Left lung (tissue), 10 donors: ENCODE results near the gene TMEM38A. TPM values are rescaled to one million over a fixed set of nuclear protein-coding genes. Genes with fewer than 3 reads are reported as not detected.

Experiments used
- ATAC-seq: fragments of 200-7000 bp; cut with Tn5 transposase; one replicate; pipeline ENCODE4 v1.9.1; 2020; ENCODE audit warnings: moderate library complexity
- DNase-seq, 4 donors: peaks; one replicate each; pipeline ENCODE4 v3.0.0-alpha.2; 2013 to 2020
- H3K27ac ChIP-seq, 2 donors: fragments of 200-600 bp; sonication (generic) in 1 of 2; one replicate each; pipeline versions ENCODE4 v1.5.0 to v1.8.0; 2020 to 2021
- H3K27me3 ChIP-seq, 2 donors: fragments of 200-600 bp; sonication (generic) in 1 of 2; one replicate each; pipeline versions ENCODE4 v1.5.0 to v1.8.0; 2020 to 2021
- H3K36me3 ChIP-seq, 2 donors: fragments of 200-600 bp; sonication (generic) in 1 of 2; one replicate each; pipeline versions ENCODE4 v1.5.0 to v1.8.0; 2020 to 2021
- H3K4me1 ChIP-seq, 2 donors: fragments of 200-600 bp; one replicate each; pipeline ENCODE4 v1.8.0; 2021
- H3K4me3 ChIP-seq, 2 donors: fragments of 200-600 bp; sonication (generic) in 1 of 2; one replicate each; pipeline versions ENCODE4 v1.5.0 to v1.8.0; 2020 to 2021; ENCODE audit warnings: mild to moderate bottlenecking in 1 of 2
- H3K9me3 ChIP-seq, 2 donors: fragments of 200-600 bp; sonication (generic) in 1 of 2; one replicate each; pipeline versions ENCODE4 v1.5.0 to v1.8.0; 2020 to 2021
- CTCF ChIP-seq, 2 donors: fragments of 200-600 bp; sonication (generic) in 1 of 2; IDR thresholded peaks; one replicate each; pipeline versions ENCODE4 v1.5.0 to v1.8.0; 2021; ENCODE audit warnings: antibody characterized with exemption in 2 of 2
- intact Hi-C, 2 donors: fragments of 100-400 bp; cut with DNase I; formaldehyde crosslinking; loops; one replicate each; pipeline versions ENCODE4 v1.11.2 to v1.14.2; 2022
- polyA plus RNA-seq, 6 donors: library from polyadenylated mRNA; unstranded; fragments of 120-200 nt; gene quantifications; one replicate each; pipeline ENCODE4 v1.2.1, GENCODE V29; 2013; ENCODE audit not compliant: insufficient read length in 6 of 6
- total RNA-seq, 2 donors: library from RNA; stranded (reverse); fragmentation: NEBNext Ultra II Directional; extraction: Animal tissue kit (Norgen Biotek cat#: 25700); gene quantifications; one replicate each; pipeline ENCODE4 v1.2.1, GENCODE V29; 2021
- donor health status: DM: no; HTN: yes; CAD: no.
- donor health status: DM: no; HTN: no; CAD: no.

Gene TMEM38A
- total and polyA plus RNA-seq, 8 donors, result 3.4 to 5.9 (median 4.4) TPM

DNA sequence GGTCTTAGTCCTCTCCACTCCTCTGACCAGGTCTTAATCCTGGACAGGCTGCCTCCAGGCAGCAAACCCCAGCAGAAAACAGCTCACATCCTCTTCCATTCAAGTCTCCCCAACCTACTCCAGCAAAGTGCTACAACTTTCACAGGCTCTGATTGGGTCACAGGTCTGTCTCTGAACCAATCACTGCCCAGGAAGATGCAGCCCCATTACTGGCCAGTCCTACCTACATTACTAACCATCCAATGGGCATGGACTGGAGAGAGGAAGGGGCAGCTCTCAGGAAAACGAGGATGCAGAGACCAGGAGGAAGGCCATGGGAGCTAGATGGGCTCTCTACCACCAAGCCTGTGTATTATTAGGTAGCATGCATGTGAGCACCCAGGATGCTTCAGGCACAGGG lies 45.1 kb upstream of the TMEM38A start:
- intact Hi-C loops, result no loop called here
- ATAC-seq (no peak), DNase-seq (no peak)
- Histone ChIP-seq H3K9me3 (no peaks in the 10 kb centered on the region), H3K27me3 (no peaks in the 10 kb centered on the region), H3K4me1 (peaks cover 13 to 79% of the 10 kb centered on the region in 2 donors), H3K27ac (no peak overlapping the region), H3K36me3 (no peaks in the 10 kb centered on the region), H3K4me3 (no peak overlapping the region)
- TF ChIP-seq CTCF (IDR thresholded peaks at IDR 0.05), result no peak

GRCh38 chr19:16618248-16618647 lies 42.7 kb upstream of the TMEM38A start:
- ATAC-seq (no peak), DNase-seq (no peak)
- no peak overlapping the region for H3K27ac ChIP-seq
- no peak overlapping the region for H3K4me3 ChIP-seq
- no peak for TF ChIP-seq CTCF (IDR thresholded peaks at IDR 0.05)
- H3K4me1 ChIP-seq, result peaks cover 8 to 74% of the 10 kb centered on the region in 2 donors
- intact Hi-C loops, result no loop called here
- peaks cover 0 to 7% of the 10 kb centered on the region in 2 donors for H3K36me3 ChIP-seq
- H3K27me3 ChIP-seq, result no peaks in the 10 kb centered on the region
- H3K9me3 ChIP-seq, result no peaks in the 10 kb centered on the region

GRCh38 chr19:16619457-16619856 lies 41.5 kb upstream of the TMEM38A start:
- TF ChIP-seq CTCF (IDR thresholded peaks at IDR 0.05), result no peak
- Histone ChIP-seq H3K36me3 (peaks cover 0 to 7% of the 10 kb centered on the region in 2 donors), H3K4me3 (no peak overlapping the region), H3K27ac (no peak overlapping the region), H3K9me3 (no peaks in the 10 kb centered on the region), H3K4me1 (peaks cover 8 to 72% of the 10 kb centered on the region in 2 donors), H3K27me3 (no peaks in the 10 kb centered on the region)
- DNase-seq, result no peak
- ATAC-seq, result peak; percentile 30
- intact Hi-C loops, result no loop called here

DNA sequence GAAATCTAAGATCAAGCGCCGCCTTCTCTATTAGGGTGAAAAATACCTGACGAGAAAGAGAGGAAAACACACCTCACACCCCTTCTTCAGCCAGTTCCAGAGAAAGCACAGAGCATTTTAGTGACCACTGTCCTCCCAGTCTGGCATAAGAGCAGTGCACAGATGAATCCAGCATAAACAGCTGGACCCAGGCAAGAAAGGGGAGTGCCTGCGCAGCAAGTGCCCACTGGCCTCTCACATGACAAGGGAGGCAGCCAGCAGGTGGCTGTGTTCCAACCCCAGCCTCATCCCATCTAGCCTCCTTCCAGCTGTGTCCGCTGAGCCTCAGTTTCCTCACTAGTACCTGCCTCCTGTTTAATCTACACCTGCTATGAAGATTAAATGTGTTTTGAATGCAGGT lies 40.9 kb upstream of the TMEM38A start:
- H3K36me3 ChIP-seq, result peaks cover 0 to 7% of the 10 kb centered on the region in 2 donors
- peaks cover 8 to 72% of the 10 kb centered on the region in 2 donors for H3K4me1 ChIP-seq
- ATAC-seq (no peak), DNase-seq (no peak)
- TF ChIP-seq CTCF (IDR thresholded peaks at IDR 0.05), result no peak
- no peak overlapping the region for H3K4me3 ChIP-seq
- intact Hi-C loops, result loop anchor here in 1 of 2 donors (10.0 kb wide), 1 partner anchor 45 kb away; the partner anchor contains the start of gene SLC35E1
- no peaks in the 10 kb centered on the region for H3K27me3 ChIP-seq
- no peaks in the 10 kb centered on the region for H3K9me3 ChIP-seq
- no peak overlapping the region for H3K27ac ChIP-seq

- DNase-seq, result no peak
- no peaks in the 10 kb centered on the region for H3K27me3 ChIP-seq
- peaks cover 0 to 7% of the 10 kb centered on the region in 2 donors for H3K36me3 ChIP-seq
- no peak overlapping the region for H3K27ac ChIP-seq
- no peak for ATAC-seq
- no peaks in the 10 kb centered on the region for H3K9me3 ChIP-seq
- H3K4me1 ChIP-seq, result peaks cover 9 to 72% of the 10 kb centered on the region in 2 donors
- TF ChIP-seq CTCF (IDR thresholded peaks at IDR 0.05), result no peak
- H3K4me3 ChIP-seq, result no peak overlapping the region
- intact Hi-C loops, result loop anchor here in 1 of 2 donors (10.0 kb wide), 1 partner anchor 46 kb away; the partner anchor contains the start of gene SLC35E1
Observed at GRCh38 chr19:16620584-16620983, 40.4 kb upstream of the TMEM38A start.
